PC-9 (cell line): ENCODE results near the gene POPDC2. TPM values are rescaled to one million over a fixed set of nuclear protein-coding genes. Genes with fewer than 3 reads are reported as not detected.

Experiments used
- BruUV-seq: library from RNA; stranded (reverse); fragments of 400-500 nt; replicated peaks from 2 replicates; lab custom pipeline; 2021; lab: Mats Ljungman, UMichigan
- CTCF ChIA-PET: fragments of 300-600 bp; sonication (Branson Sonifier 250); formaldehyde crosslinking; loops from one replicate; lab custom pipeline; 2022; ENCODE audit warnings: antibody characterized with exemption; lab: Charles Lee
- POLR2A ChIA-PET: fragments of 300-600 bp; sonication (Branson Sonifier 250); formaldehyde crosslinking; loops from one replicate; lab custom pipeline; 2022; ENCODE audit warnings: antibody characterized with exemption; ENCODE audit not compliant: unreplicated experiment; lab: Charles Lee
- DNase-seq, 2 experiments: peaks; one replicate each; pipeline versions ENCODE4 v3.0.0 to v3.0.0-alpha.2; 2015 to 2022; ENCODE audit warnings: mixed read lengths in 1 of 2
- H2AFZ ChIP-seq: fragments of 200-600 bp; sonication (generic); 2 replicates; pipeline ENCODE4 v1.8.1; 2017; ENCODE audit warnings: antibody characterized with exemption
- H3F3A ChIP-seq: fragments of 200-600 bp; sonication (generic); 2 replicates; pipeline ENCODE4 v1.8.1; 2017; ENCODE audit warnings: antibody characterized with exemption, mild to moderate bottlenecking, low read depth; ENCODE audit not compliant: insufficient read depth
- H3K27ac ChIP-seq: fragments of 200-600 bp; sonication (generic); 2 replicates; pipeline ENCODE4 v1.6.1; 2016; ENCODE audit warnings: mixed run types
- H3K27me3 ChIP-seq: fragments of 200-600 bp; sonication (generic); 2 replicates; pipeline ENCODE4 v1.6.1; 2016; ENCODE audit warnings: low read depth, mixed run types; ENCODE audit not compliant: insufficient read depth
- H3K36me3 ChIP-seq: fragments of 200-600 bp; sonication (generic); 2 replicates; pipeline ENCODE4 v1.6.1; 2016; ENCODE audit warnings: low read depth, mixed run types
- H3K4me1 ChIP-seq: fragments of 200-600 bp; sonication (generic); replicated peaks from 2 replicates; pipeline ENCODE4 v1.6.1; 2016; ENCODE audit warnings: mixed run types; ENCODE audit not compliant: insufficient read depth
- H3K4me2 ChIP-seq: fragments of 200-600 bp; sonication (generic); 2 replicates; pipeline ENCODE4 v1.6.1; 2017; ENCODE audit warnings: mixed run types
- H3K4me3 ChIP-seq: fragments of 200-600 bp; sonication (generic); 2 replicates; pipeline ENCODE4 v1.6.1; 2016; ENCODE audit warnings: mixed run types
- H3K79me2 ChIP-seq: fragments of 200-600 bp; sonication (generic); 2 replicates; pipeline ENCODE4 v1.6.1; 2017; ENCODE audit warnings: low read depth, mixed run types
- H3K9me2 ChIP-seq: fragments of 200-600 bp; sonication (generic); 2 replicates; pipeline ENCODE4 v1.8.1; 2017; ENCODE audit warnings: mild to moderate bottlenecking; ENCODE audit not compliant: insufficient read depth
- H3K9me3 ChIP-seq: fragments of 200-600 bp; sonication (generic); 2 replicates; pipeline ENCODE4 v1.8.1; 2016; ENCODE audit warnings: low read depth; ENCODE audit not compliant: insufficient read depth
- H4K20me1 ChIP-seq: fragments of 200-600 bp; sonication (generic); 2 replicates; pipeline ENCODE4 v1.8.1; 2017; ENCODE audit not compliant: insufficient read depth
- EZH2 ChIP-seq: fragments of 200-600 bp; sonication (generic); IDR thresholded peaks from 2 replicates; pipeline ENCODE4 v1.8.0; 2017; ENCODE audit warnings: antibody characterized with exemption, low read depth
- intact Hi-C: fragments of 100-400 bp; cut with micrococcal nuclease; formaldehyde crosslinking; loops from one replicate; pipeline ENCODE4 v1.10.0; 2022; ENCODE audit not compliant: unreplicated experiment
- total RNA-seq: library from RNA; stranded (reverse); gene quantifications from 2 replicates; pipeline ENCODE4 v1.2.3, GENCODE V29; 2021
- TF ChIP-seq, protein P1 (sequence below): fragments of 200-600 bp; sonication (generic); conservative IDR thresholded peaks from 2 replicates; pipeline ENCODE4 v1.6.1; 2017; ENCODE audit warnings: mixed run types, antibody characterized with exemption, mild to moderate bottlenecking, moderate library complexity

POPDC2 gene
- total RNA-seq, 1 experiment from 2014 or later, result 3.5 TPM

DNA sequence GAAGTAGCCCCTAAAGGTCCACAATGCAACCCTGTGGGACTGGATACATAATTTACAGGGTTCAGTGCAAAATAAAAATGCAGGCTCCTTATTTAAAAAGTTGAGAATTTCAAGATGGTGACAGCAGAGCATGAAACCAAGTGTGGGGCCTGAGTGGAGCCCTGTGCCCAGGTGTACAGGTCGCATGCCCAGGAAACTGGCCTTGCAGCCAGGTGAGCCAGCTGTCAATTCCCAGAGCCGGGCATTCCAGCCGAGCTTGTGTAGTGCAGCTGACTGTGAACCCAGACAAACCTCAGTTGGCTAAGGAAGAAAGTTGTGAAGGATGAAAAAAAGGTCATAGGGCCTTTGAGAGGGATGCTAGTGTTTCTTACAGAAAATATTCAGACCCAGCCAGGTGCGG lies 27.6 kb downstream of the POPDC2 start:
- H3K9me2 ChIP-seq, result no peaks in the 10 kb centered on the region; the same call in 1 of the 2 replicates

GRCh38 chr3:119632216-119632615 lies 28.2 kb downstream of the POPDC2 start:
- POLR2A ChIA-PET, result no interaction called here
- 0 out of 2 replicates have a peak, but pooled peaks cover 9% of the 10 kb centered on the region for H3F3A ChIP-seq

More for the DNA sequence above, 27.6 kb downstream of the POPDC2 start:
- H3K4me3 ChIP-seq, result no peak overlapping the region
- no peaks in the 10 kb centered on the region for H3K27me3 ChIP-seq
- intact Hi-C loops, result no loop called here
- no peak overlapping the region for H3K4me2 ChIP-seq
- POLR2A ChIA-PET, result no interaction called here
- DNase-seq, result no peak
- no peaks in the 10 kb centered on the region for H3K36me3 ChIP-seq
- CTCF ChIA-PET, result no interaction called here
- H3K9me3 ChIP-seq, result no peaks in the 10 kb centered on the region
- H4K20me1 ChIP-seq, result no peaks in the 10 kb centered on the region
- BruUV-seq, result no TSS peak
- H3K27ac ChIP-seq, result no peak overlapping the region
- 0 out of 2 replicates have a peak, but pooled peaks cover 9% of the 10 kb centered on the region for H3F3A ChIP-seq
- H2AFZ ChIP-seq, result no peak overlapping the region
- H3K4me1 ChIP-seq, result peaks cover 36% of the 10 kb centered on the region
- TF ChIP-seq, protein P1, sequence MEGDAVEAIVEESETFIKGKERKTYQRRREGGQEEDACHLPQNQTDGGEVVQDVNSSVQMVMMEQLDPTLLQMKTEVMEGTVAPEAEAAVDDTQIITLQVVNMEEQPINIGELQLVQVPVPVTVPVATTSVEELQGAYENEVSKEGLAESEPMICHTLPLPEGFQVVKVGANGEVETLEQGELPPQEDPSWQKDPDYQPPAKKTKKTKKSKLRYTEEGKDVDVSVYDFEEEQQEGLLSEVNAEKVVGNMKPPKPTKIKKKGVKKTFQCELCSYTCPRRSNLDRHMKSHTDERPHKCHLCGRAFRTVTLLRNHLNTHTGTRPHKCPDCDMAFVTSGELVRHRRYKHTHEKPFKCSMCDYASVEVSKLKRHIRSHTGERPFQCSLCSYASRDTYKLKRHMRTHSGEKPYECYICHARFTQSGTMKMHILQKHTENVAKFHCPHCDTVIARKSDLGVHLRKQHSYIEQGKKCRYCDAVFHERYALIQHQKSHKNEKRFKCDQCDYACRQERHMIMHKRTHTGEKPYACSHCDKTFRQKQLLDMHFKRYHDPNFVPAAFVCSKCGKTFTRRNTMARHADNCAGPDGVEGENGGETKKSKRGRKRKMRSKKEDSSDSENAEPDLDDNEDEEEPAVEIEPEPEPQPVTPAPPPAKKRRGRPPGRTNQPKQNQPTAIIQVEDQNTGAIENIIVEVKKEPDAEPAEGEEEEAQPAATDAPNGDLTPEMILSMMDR, result no peak
- TF ChIP-seq EZH2, result no peak
- no peaks in the 10 kb centered on the region for H3K79me2 ChIP-seq

DNA sequence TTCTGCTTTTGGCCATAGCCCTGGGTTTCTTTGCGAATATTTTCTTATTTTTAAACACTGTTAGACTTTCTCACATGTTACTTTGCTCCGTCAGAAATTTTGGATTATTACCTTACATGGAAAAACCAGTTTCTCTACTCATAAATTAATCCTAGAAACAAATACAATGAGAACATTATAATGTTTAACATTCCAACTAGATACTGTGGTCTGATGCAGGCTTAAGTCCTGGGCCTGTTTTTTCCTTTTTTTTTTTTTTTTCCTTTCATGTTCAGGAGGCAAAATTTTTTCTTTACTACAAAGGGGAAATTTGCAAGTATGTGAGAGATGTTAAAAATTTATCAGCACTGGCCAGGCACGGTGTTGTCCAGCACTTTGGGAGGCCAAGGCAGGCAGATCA lies 28.9 kb downstream of the POPDC2 start:
- ChIA-PET POLR2A (no interaction called here), CTCF (no interaction called here)
- Histone ChIP-seq H3K36me3 (no peaks in the 10 kb centered on the region), H3K4me1 (peaks cover 32% of the 10 kb centered on the region), H3K4me2 (no peak overlapping the region), H3K9me2 (no peaks in the 10 kb centered on the region; the same call in 1 of the 2 replicates), H3K27ac (no peak overlapping the region), H4K20me1 (no peaks in the 10 kb centered on the region), H3K79me2 (no peaks in the 10 kb centered on the region), H3F3A (0 out of 2 replicates have a peak, but pooled peaks cover 9% of the 10 kb centered on the region), H3K4me3 (no peak overlapping the region), H2AFZ (no peak overlapping the region), H3K27me3 (no peaks in the 10 kb centered on the region), H3K9me3 (no peaks in the 10 kb centered on the region)
- BruUV-seq, result no TSS peak
- DNase-seq, result no peak
- intact Hi-C loops, result no loop called here
- TF ChIP-seq, protein P1, result no peak
- TF ChIP-seq EZH2, result no peak

More at GRCh38 chr3:119632216-119632615, 28.2 kb downstream of the POPDC2 start:
- no peak overlapping the region for H2AFZ ChIP-seq
- no peak overlapping the region for H3K27ac ChIP-seq
- no peaks in the 10 kb centered on the region for H3K79me2 ChIP-seq
- intact Hi-C loops, result no loop called here
- H3K9me2 ChIP-seq, result no peaks in the 10 kb centered on the region; the same call in 1 of the 2 replicates
- no peak overlapping the region for H3K4me3 ChIP-seq
- CTCF ChIA-PET, result no interaction called here
- H3K4me2 ChIP-seq, result no peak overlapping the region
- no peak for DNase-seq
- BruUV-seq, result no TSS peak
- no peaks in the 10 kb centered on the region for H3K27me3 ChIP-seq
- H3K4me1 ChIP-seq, result peaks cover 32% of the 10 kb centered on the region
- H3K36me3 ChIP-seq, result no peaks in the 10 kb centered on the region
- H3K9me3 ChIP-seq, result no peaks in the 10 kb centered on the region
- H4K20me1 ChIP-seq, result no peaks in the 10 kb centered on the region
- TF ChIP-seq, protein P1, result no peak
- TF ChIP-seq EZH2, result no peak
